ENCODE data around the gene CACHD1. TPM values are rescaled to one million over a fixed set of nuclear protein-coding genes. Genes with fewer than 3 reads are reported as not detected.

CACHD1 gene
- total and polyA plus RNA-seq, 10 donors = 1.1 to 17.3 (median 11.4) TPM

- intact Hi-C loops (cut with DNase I; ENCODE audit: low total_unique reads) = no loop called here
- 34 to 39% (median 35%) methylated on average over 2 of the region's 2 CpGs for WGBS, 5 donors
- Histone ChIP-seq H3K36me3 (no peaks in the 10 kb centered on the region), H3K4me1 (peaks cover 0 to 8% (median 0%) of the 10 kb centered on the region in 6 donors), H3K4me3 (no peak overlapping the region), H3K9me3 (no peaks in the 10 kb centered on the region), H3K27ac (no peak overlapping the region), H3K27me3 (replicated peaks in 1 of 7) (no peaks in the 10 kb centered on the region)
- no peak for DNase-seq
- TF ChIP-seq POLR2A (IDR thresholded peaks at IDR 0.05) (no peak), POLR2AphosphoS5 (IDR thresholded peaks at IDR 0.05) (no peak), CTCF (IDR thresholded peaks at IDR 0.05 in 8 of 11, conservative IDR thresholded peaks at IDR 0.05 in 3 of 11) (no peak)
Measured at GRCh38 chr1:64494659-64495058, 24.7 kb downstream of the CACHD1 start.

- H3K27ac ChIP-seq = no peak overlapping the region
- intact Hi-C loops (cut with DNase I; ENCODE audit: low total_unique reads) = no loop called here
- DNase-seq = no peak
- 44 to 71% (median 49%) methylated on average over 1 of the region's 1 CpG for WGBS, 5 donors
- H3K36me3 ChIP-seq = no peaks in the 10 kb centered on the region
- no peaks in the 10 kb centered on the region for H3K9me3 ChIP-seq
- peaks cover 0 to 8% (median 0%) of the 10 kb centered on the region in 6 donors for H3K4me1 ChIP-seq
- TF ChIP-seq CTCF (IDR thresholded peaks at IDR 0.05 in 8 of 11, conservative IDR thresholded peaks at IDR 0.05 in 3 of 11) = no peak
- TF ChIP-seq POLR2AphosphoS5 (IDR thresholded peaks at IDR 0.05) = no peak
- no peak for TF ChIP-seq POLR2A (IDR thresholded peaks at IDR 0.05)
- no peaks in the 10 kb centered on the region for H3K27me3 ChIP-seq (replicated peaks in 1 of 7)
- H3K4me3 ChIP-seq = no peak overlapping the region
Measured at GRCh38 chr1:64495878-64496277, 25.9 kb downstream of the CACHD1 start.

GRCh38 chr1:64496606-64497005, 26.7 kb downstream of the CACHD1 start:
- Histone ChIP-seq H3K36me3 (no peaks in the 10 kb centered on the region), H3K27me3 (replicated peaks in 1 of 7) (no peaks in the 10 kb centered on the region), H3K4me1 (peaks cover 0 to 8% (median 0%) of the 10 kb centered on the region in 6 donors), H3K9me3 (no peaks in the 10 kb centered on the region), H3K27ac (no peak overlapping the region), H3K4me3 (no peak overlapping the region)
- intact Hi-C loops (cut with DNase I; ENCODE audit: low total_unique reads) = no loop called here
- DNase-seq = no peak
- TF ChIP-seq POLR2AphosphoS5 (IDR thresholded peaks at IDR 0.05) = no peak
- no peak for TF ChIP-seq CTCF (IDR thresholded peaks at IDR 0.05 in 8 of 11, conservative IDR thresholded peaks at IDR 0.05 in 3 of 11)
- TF ChIP-seq POLR2A (IDR thresholded peaks at IDR 0.05) = no peak
- WGBS, 5 donors = 62 to 77% (median 75%) methylated on average over 4 of the region's 4 CpGs

GRCh38 chr1:64497088-64497883, 27.4 kb downstream of the CACHD1 start:
- H3K9me3 ChIP-seq = no peaks in the 10 kb centered on the region
- peaks cover 0 to 11% (median 2%) of the 10 kb centered on the region in 6 donors for H3K4me1 ChIP-seq
- DNase-seq = no peak
- TF ChIP-seq POLR2A (IDR thresholded peaks at IDR 0.05) = no peak
- no peak for TF ChIP-seq CTCF (IDR thresholded peaks at IDR 0.05 in 8 of 11, conservative IDR thresholded peaks at IDR 0.05 in 3 of 11)
- H3K4me3 ChIP-seq = no peak overlapping the region
- intact Hi-C loops (cut with DNase I; ENCODE audit: low total_unique reads) = no loop called here
- H3K27me3 ChIP-seq (replicated peaks in 1 of 7) = no peaks in the 10 kb centered on the region
- no peak overlapping the region for H3K27ac ChIP-seq
- no peaks in the 10 kb centered on the region for H3K36me3 ChIP-seq
- WGBS, 5 donors = 79 to 87% (median 80%) methylated on average over 4 of the region's 4 CpGs
